HepG2 (cell line): ENCODE measurements around the gene SLC16A5. TPM values are rescaled to one million over a fixed set of nuclear protein-coding genes. Genes with fewer than 3 reads are reported as not detected.

Source experiments
- AHDC1 ChIP-seq: sonication (generic); formaldehyde crosslinking; IDR thresholded peaks from 2 replicates; pipeline ENCODE4 v1.5.1; 2020; ENCODE audit warnings: mild to moderate bottlenecking, missing genetic modification reagents, borderline replicate concordance
- ARNTL ChIP-seq: sonication (generic); formaldehyde crosslinking; IDR thresholded peaks from 2 replicates; pipeline ENCODE4 v1.4.0; 2020; ENCODE audit warnings: mild to moderate bottlenecking, missing genetic modification reagents
- CCAR2 ChIP-seq: fragments of 200-400 bp; formaldehyde crosslinking; optimal IDR thresholded peaks from 2 replicates; pipeline ENCODE3; 2018; ENCODE audit warnings: low read depth, mild to moderate bottlenecking, low read length, moderate library complexity
- CENPX ChIP-seq: sonication (generic); formaldehyde crosslinking; IDR thresholded peaks from 2 replicates; pipeline ENCODE4 v1.9.0; 2021; ENCODE audit warnings: mild to moderate bottlenecking, missing genetic modification reagents, moderate library complexity
- GATAD1 ChIP-seq: IDR thresholded peaks from 2 replicates; pipeline ENCODE4 v1.6.1; 2016; ENCODE audit warnings: missing genetic modification reagents, missing compliant biosample characterization
- GFI1 ChIP-seq: sonication (generic); formaldehyde crosslinking; IDR thresholded peaks from 2 replicates; pipeline ENCODE4 v1.5.0; 2020; ENCODE audit warnings: missing genetic modification reagents, mild to moderate bottlenecking, borderline replicate concordance
- HOXA5 ChIP-seq: sonication (generic); formaldehyde crosslinking; IDR thresholded peaks from 2 replicates; pipeline ENCODE4 v1.4.0; 2020; ENCODE audit warnings: missing genetic modification reagents
- KLF11 ChIP-seq: IDR thresholded peaks from 2 replicates; pipeline ENCODE4 v1.6.1; 2016; ENCODE audit warnings: missing compliant biosample characterization
- MAFG ChIP-seq: sonication (generic); formaldehyde crosslinking; IDR thresholded peaks from 2 replicates; pipeline ENCODE4 v1.5.1; 2020; ENCODE audit warnings: mild to moderate bottlenecking, missing genetic modification reagents
- MEIS2 ChIP-seq: sonication (generic); formaldehyde crosslinking; IDR thresholded peaks from 2 replicates; pipeline ENCODE4 v1.9.0; 2021; ENCODE audit warnings: mild to moderate bottlenecking, missing genetic modification reagents
- NFE2L2 ChIP-seq: fragments of 150-350 bp; IDR thresholded peaks from 2 replicates; pipeline ENCODE4 v1.6.1; 2014; ENCODE audit warnings: low read length
- POLR2AphosphoS2 ChIP-seq: IDR thresholded peaks from 2 replicates; pipeline ENCODE4 v1.6.1; 2011; ENCODE audit warnings: low read depth, low read length, improper control_type of control experiment
- RCOR2 ChIP-seq: IDR thresholded peaks from 2 replicates; pipeline ENCODE4 v1.6.1; 2016; ENCODE audit warnings: missing biosample characterization, missing genetic modification reagents
- SAP130 ChIP-seq: IDR thresholded peaks from 2 replicates; pipeline ENCODE4 v1.6.1; 2016; ENCODE audit warnings: low read depth
- SIX4 ChIP-seq: sonication (generic); formaldehyde crosslinking; IDR thresholded peaks from 2 replicates; pipeline ENCODE4 v1.4.0; 2020; ENCODE audit warnings: missing genetic modification reagents
- ZKSCAN1 ChIP-seq: fragments of 150-350 bp; IDR thresholded peaks from 2 replicates; pipeline ENCODE4 v1.6.1; 2014; ENCODE audit warnings: low read length
- ZNF160 ChIP-seq: sonication (generic); formaldehyde crosslinking; IDR thresholded peaks from 2 replicates; pipeline ENCODE4 v1.8.0; 2022; ENCODE audit warnings: mild to moderate bottlenecking, inconsistent platforms, missing genetic modification reagents
- ZNF256 ChIP-seq: sonication (generic); formaldehyde crosslinking; conservative IDR thresholded peaks from 2 replicates; pipeline ENCODE4 v1.4.0; 2020; ENCODE audit warnings: missing genetic modification reagents
- ZNF367 ChIP-seq: sonication (generic); formaldehyde crosslinking; IDR thresholded peaks from 2 replicates; pipeline ENCODE4 v1.4.0; 2020; ENCODE audit warnings: missing genetic modification reagents, borderline replicate concordance
- ZNF431 ChIP-seq: sonication (generic); formaldehyde crosslinking; IDR thresholded peaks from 2 replicates; pipeline ENCODE4 v1.9.0; 2022; ENCODE audit warnings: missing genetic modification reagents, low read depth, mild to moderate bottlenecking, borderline replicate concordance
- ZNF878 ChIP-seq: sonication (generic); formaldehyde crosslinking; IDR thresholded peaks from 2 replicates; pipeline ENCODE4 v1.8.1; 2023; ENCODE audit warnings: mild to moderate bottlenecking, missing genetic modification reagents, moderate library complexity
- polyA plus RNA-seq, 8 experiments: library from polyadenylated mRNA; depleted of rRNA in 3 of 8; stranded (reverse) in 7 of 8; unstranded in 1 of 8; fragments of >200 nt; fragmentation: Illumina TruSeq in 4 of 8; extraction: Trizol in 4 of 8; gene quantifications; 2 replicates each; pipeline versions ENCODE4 v1.2.1 to v1.2.3, GENCODE V29; 2011 to 2016; ENCODE audit warnings: low read depth in 4 of 8, missing spikeins in 1 of 8, mixed read lengths in 1 of 8; ENCODE audit not compliant: insufficient read depth in 1 of 8
- total RNA-seq, 5 experiments: library from RNA; depleted of rRNA; stranded (reverse); fragments of >200 nt; fragmentation: Illumina TruSeq; extraction: Trizol; gene quantifications; 2 replicates each; pipeline ENCODE4 v1.2.3, GENCODE V29; 2016; ENCODE audit warnings: low read depth in 1 of 5
- TF ChIP-seq, protein P1 (sequence below): sonication (generic); formaldehyde crosslinking; IDR thresholded peaks from 2 replicates; pipeline ENCODE4 v1.4.0; 2020; ENCODE audit warnings: missing genetic modification reagents, borderline replicate concordance

Gene SLC16A5
- total and polyA plus RNA-seq, 2 of the 13 experiments (the other 11 are each of a cell fraction or from before 2014, with no cell fraction given) = 0.69 to 5.6 TPM

- no peak for TF ChIP-seq AHDC1 (CRISPR knock-in tag)
- TF ChIP-seq ZNF160 = no peak
- 0 out of 2 replicates have a peak, but pooled peaks have one; percentile 24 for TF ChIP-seq ZNF256 (CRISPR knock-in tag)
- no peak for TF ChIP-seq ZNF367 (CRISPR knock-in tag)
- TF ChIP-seq KLF11 (CRISPR knock-in tag) = no peak
- 0 out of 2 replicates have a peak, but pooled peaks have one; percentile 18 for TF ChIP-seq ZNF878 (CRISPR knock-in tag)
- TF ChIP-seq HOXA5 (CRISPR knock-in tag) = no peak
- TF ChIP-seq ZNF431 (CRISPR knock-in tag) = 0 out of 2 replicates have a peak, but pooled peaks have one; percentile 11
- TF ChIP-seq MAFG (CRISPR knock-in tag) = no peak
- no peak for TF ChIP-seq SIX4 (CRISPR knock-in tag)
- TF ChIP-seq NFE2L2 = no peak
- TF ChIP-seq POLR2AphosphoS2 = no peak
- peak; percentile 30; the same call in 1 of the 2 replicates for TF ChIP-seq GATAD1 (CRISPR knock-in tag)
- no peak for TF ChIP-seq ARNTL (CRISPR knock-in tag)
- TF ChIP-seq, protein P1, sequence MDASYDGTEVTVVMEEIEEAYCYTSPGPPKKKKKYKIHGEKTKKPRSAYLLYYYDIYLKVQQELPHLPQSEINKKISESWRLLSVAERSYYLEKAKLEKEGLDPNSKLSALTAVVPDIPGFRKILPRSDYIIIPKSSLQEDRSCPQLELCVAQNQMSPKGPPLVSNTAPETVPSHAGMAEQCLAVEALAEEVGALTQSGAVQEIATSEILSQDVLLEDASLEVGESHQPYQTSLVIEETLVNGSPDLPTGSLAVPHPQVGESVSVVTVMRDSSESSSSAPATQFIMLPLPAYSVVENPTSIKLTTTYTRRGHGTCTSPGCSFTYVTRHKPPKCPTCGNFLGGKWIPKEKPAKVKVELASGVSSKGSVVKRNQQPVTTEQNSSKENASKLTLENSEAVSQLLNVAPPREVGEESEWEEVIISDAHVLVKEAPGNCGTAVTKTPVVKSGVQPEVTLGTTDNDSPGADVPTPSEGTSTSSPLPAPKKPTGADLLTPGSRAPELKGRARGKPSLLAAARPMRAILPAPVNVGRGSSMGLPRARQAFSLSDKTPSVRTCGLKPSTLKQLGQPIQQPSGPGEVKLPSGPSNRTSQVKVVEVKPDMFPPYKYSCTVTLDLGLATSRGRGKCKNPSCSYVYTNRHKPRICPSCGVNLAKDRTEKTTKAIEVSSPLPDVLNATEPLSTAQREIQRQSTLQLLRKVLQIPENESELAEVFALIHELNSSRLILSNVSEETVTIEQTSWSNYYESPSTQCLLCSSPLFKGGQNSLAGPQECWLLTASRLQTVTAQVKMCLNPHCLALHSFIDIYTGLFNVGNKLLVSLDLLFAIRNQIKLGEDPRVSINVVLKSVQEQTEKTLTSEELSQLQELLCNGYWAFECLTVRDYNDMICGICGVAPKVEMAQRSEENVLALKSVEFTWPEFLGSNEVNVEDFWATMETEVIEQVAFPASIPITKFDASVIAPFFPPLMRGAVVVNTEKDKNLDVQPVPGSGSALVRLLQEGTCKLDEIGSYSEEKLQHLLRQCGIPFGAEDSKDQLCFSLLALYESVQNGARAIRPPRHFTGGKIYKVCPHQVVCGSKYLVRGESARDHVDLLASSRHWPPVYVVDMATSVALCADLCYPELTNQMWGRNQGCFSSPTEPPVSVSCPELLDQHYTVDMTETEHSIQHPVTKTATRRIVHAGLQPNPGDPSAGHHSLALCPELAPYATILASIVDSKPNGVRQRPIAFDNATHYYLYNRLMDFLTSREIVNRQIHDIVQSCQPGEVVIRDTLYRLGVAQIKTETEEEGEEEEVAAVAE (CRISPR knock-in tag) = 0 out of 2 replicates have a peak, but pooled peaks have one; percentile 31
- no peak for TF ChIP-seq ZKSCAN1
- TF ChIP-seq SAP130 (CRISPR knock-in tag) = peak; percentile 64
- 0 out of 2 replicates have a peak, but pooled peaks have one; percentile 4 for TF ChIP-seq RCOR2 (CRISPR knock-in tag)
- no peak for TF ChIP-seq CENPX (CRISPR knock-in tag)
- no peak for TF ChIP-seq MEIS2 (CRISPR knock-in tag)
- no peak for TF ChIP-seq GFI1 (CRISPR knock-in tag)
- no peak for TF ChIP-seq CCAR2
Observed at GRCh38 chr17:75130632-75131277, 43.0 kb downstream of the SLC16A5 start (continued).
